Mesenchymal stem cell (in vitro differentiated cells and primary cell): ENCODE measurements around the gene DSCAML1.

Experiments
- DNase-seq: peaks from one replicate; pipeline ENCODE4 v3.0.0-alpha.2; 2013
- H2AFZ ChIP-seq: one replicate; pipeline ENCODE4 v1.6.1; 2013; ENCODE audit warnings: low read depth, mild to moderate bottlenecking, control low read depth, inconsistent platforms, low read length, moderate library complexity
- H2AK5ac ChIP-seq: 2 replicates; pipeline ENCODE4 v1.6.1; 2013; ENCODE audit warnings: low read length, moderate library complexity, mild to moderate bottlenecking, inconsistent platforms; ENCODE audit not compliant: severe bottlenecking
- H2BK120ac ChIP-seq: one replicate; pipeline ENCODE4 v1.6.1; 2013; ENCODE audit warnings: low read depth, mild to moderate bottlenecking, inconsistent platforms, low read length, moderate library complexity
- H2BK12ac ChIP-seq, 2 experiments: one replicate each; pipeline ENCODE4 v1.6.1; 2013; ENCODE audit warnings: inconsistent platforms in 2 of 2, low read length in 2 of 2, mild to moderate bottlenecking in 2 of 2, moderate library complexity in 2 of 2, control low read depth in 1 of 2
- H2BK15ac ChIP-seq: one replicate; pipeline ENCODE4 v1.6.1; 2013; ENCODE audit warnings: mild to moderate bottlenecking, low read depth, inconsistent platforms; ENCODE audit not compliant: poor library complexity, severe bottlenecking
- H2BK5ac ChIP-seq: 2 replicates; pipeline ENCODE4 v1.6.1; 2013; ENCODE audit warnings: low read depth, mild to moderate bottlenecking, low read length, control low read depth, inconsistent platforms; ENCODE audit not compliant: poor library complexity, severe bottlenecking
- H3K14ac ChIP-seq, 2 experiments: one replicate each; pipeline ENCODE4 v1.6.1; 2013; ENCODE audit warnings: inconsistent platforms in 2 of 2, low read length in 2 of 2, control low read depth in 1 of 2, mild to moderate bottlenecking in 1 of 2, moderate library complexity in 1 of 2
- H3K18ac ChIP-seq, 2 experiments: one replicate each; pipeline ENCODE4 v1.6.1; 2013; ENCODE audit warnings: inconsistent platforms in 2 of 2, low read length in 2 of 2, control low read depth in 1 of 2, low read depth in 1 of 2, mild to moderate bottlenecking in 1 of 2
- H3K23ac ChIP-seq, 2 experiments: one replicate each; pipeline ENCODE4 v1.6.1; 2013; ENCODE audit warnings: inconsistent platforms in 2 of 2, low read length in 2 of 2, mild to moderate bottlenecking in 2 of 2, moderate library complexity in 2 of 2, control low read depth in 1 of 2
- H3K27ac ChIP-seq: 2 replicates; pipeline ENCODE4 v1.5.1; 2013; ENCODE audit warnings: mild to moderate bottlenecking, moderate library complexity, low read length, control low read depth, inconsistent platforms; ENCODE audit not compliant: poor library complexity, severe bottlenecking
- H3K27me3 ChIP-seq, 2 experiments: 2 replicates each; pipeline versions ENCODE4 v1.6.1 to v1.7.0; 2013; ENCODE audit warnings: low read length in 2 of 2, mild to moderate bottlenecking in 2 of 2, moderate library complexity in 2 of 2, control low read depth in 1 of 2, inconsistent platforms in 1 of 2; ENCODE audit not compliant: control insufficient read depth in 1 of 2, insufficient read depth in 1 of 2
- H3K36me3 ChIP-seq, 2 experiments: 2 replicates each; pipeline versions ENCODE4 v1.6.1 to v1.7.0; 2013; ENCODE audit warnings: low read length in 2 of 2, control low read depth in 1 of 2, inconsistent platforms in 1 of 2, low read depth in 1 of 2, mild to moderate bottlenecking in 1 of 2; ENCODE audit not compliant: insufficient read depth in 2 of 2, control insufficient read depth in 1 of 2
- H3K4ac ChIP-seq, 2 experiments: one replicate each; pipeline ENCODE4 v1.6.1; 2013; ENCODE audit warnings: inconsistent platforms in 2 of 2, low read length in 2 of 2, mild to moderate bottlenecking in 2 of 2, moderate library complexity in 2 of 2, control low read depth in 1 of 2, low read depth in 1 of 2
- H3K4me1 ChIP-seq: 2 replicates; pipeline ENCODE4 v1.6.1; 2013; ENCODE audit warnings: low read depth, low read length, control low read depth; ENCODE audit not compliant: control insufficient read depth, insufficient read depth
- H3K4me2 ChIP-seq: 2 replicates; pipeline ENCODE4 v1.6.1; 2013; ENCODE audit warnings: low read length, mild to moderate bottlenecking, inconsistent platforms; ENCODE audit not compliant: poor library complexity, severe bottlenecking
- H3K4me3 ChIP-seq, 2 experiments: 2 replicates each; pipeline versions ENCODE4 v1.5.1 to v1.7.0; 2013; ENCODE audit warnings: low read length in 2 of 2, mild to moderate bottlenecking in 2 of 2, control low read depth in 1 of 2, low read depth in 1 of 2; ENCODE audit not compliant: insufficient read depth in 1 of 2
- H3K79me1 ChIP-seq: replicated peaks from 2 replicates; pipeline ENCODE4 v1.6.1; 2013; ENCODE audit warnings: mild to moderate bottlenecking, control low read depth, low read length, inconsistent platforms; ENCODE audit not compliant: poor library complexity, severe bottlenecking
- H3K9ac ChIP-seq: 2 replicates; pipeline ENCODE4 v1.7.0; 2013; ENCODE audit warnings: mild to moderate bottlenecking, low read length, moderate library complexity
- H3K9me3 ChIP-seq: 2 replicates; pipeline ENCODE4 v1.7.0; 2013; ENCODE audit warnings: mild to moderate bottlenecking, low read length; ENCODE audit not compliant: control insufficient read depth
- H4K8ac ChIP-seq: one replicate; pipeline ENCODE4 v1.6.1; 2013; ENCODE audit warnings: inconsistent platforms, mild to moderate bottlenecking, low read length, moderate library complexity
- H4K91ac ChIP-seq: one replicate; pipeline ENCODE4 v1.6.1; 2013; ENCODE audit warnings: mild to moderate bottlenecking, low read length, inconsistent platforms
- WGBS: methylation state at CpG from one replicate; pipeline ENCODE4 v1.1.7; 2013; ENCODE audit warnings: mixed read lengths; 5-methylcytosine and 5-hydroxymethylcytosine counted together

DSCAML1 gene

DNA sequence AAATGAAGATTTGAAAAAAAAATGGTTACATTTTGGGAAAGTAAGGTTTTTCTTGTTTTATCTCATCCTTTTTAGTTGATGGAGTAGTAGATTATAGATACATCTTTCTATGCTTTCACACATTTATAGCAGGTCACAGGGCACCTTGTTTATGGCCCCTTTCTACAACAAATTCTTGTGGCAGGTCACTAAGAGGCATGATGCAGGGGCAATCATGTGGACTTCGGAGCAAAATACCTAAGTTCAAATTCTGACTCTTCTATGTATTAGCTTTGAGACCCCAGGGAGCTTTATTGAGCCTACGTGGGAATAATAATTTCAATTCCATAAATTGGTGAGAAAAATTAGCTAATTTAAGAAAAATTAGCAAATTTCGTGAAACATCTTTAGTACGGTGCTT, 177.4 kb downstream of the DSCAML1 start:
- no peaks in the 10 kb centered on the region for H3K36me3 ChIP-seq
- WGBS, result 90% methylated on average over 4 of the region's 4 CpGs

DNA sequence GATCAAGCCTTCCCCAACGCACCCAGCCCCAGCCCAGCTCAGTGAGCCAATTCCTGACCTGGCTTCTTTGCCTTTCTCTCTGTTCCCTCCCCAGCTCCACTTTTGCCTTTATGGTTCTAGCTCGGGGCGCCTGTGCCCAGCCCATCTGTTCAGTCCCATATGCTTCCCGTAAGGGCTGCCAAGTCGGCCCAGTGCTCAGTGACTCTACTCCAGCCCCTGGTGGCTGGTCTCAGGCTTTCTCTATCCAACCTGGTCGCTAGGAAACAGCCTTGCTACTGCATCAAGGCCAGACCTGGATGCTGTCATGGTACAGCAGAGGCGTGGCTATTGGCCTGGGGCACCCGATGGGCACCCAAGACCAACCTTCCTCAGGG, 178.0 kb downstream of the DSCAML1 start:
- Histone ChIP-seq H2BK120ac (no peak overlapping the region), H3K14ac (no peak overlapping the region), H2AFZ (no peak overlapping the region), H3K27ac (no peak overlapping the region), H3K9me3 (peaks cover 2% of the 10 kb centered on the region), H4K8ac (no peak overlapping the region), H2BK5ac (no peak overlapping the region), H3K4me2 (no peak overlapping the region), H3K23ac (no peak overlapping the region), H3K4me3 (no peak overlapping the region), H3K36me3 (no peaks in the 10 kb centered on the region), H2BK12ac (no peak overlapping the region), H3K18ac (no peak overlapping the region), H3K79me1 (no peaks in the 10 kb centered on the region), H3K27me3 (peaks cover 19 to 65% of the 10 kb centered on the region in 2 experiments), H2AK5ac (no peak overlapping the region), H4K91ac (no peak overlapping the region), H2BK15ac (no peak overlapping the region), H3K4ac (no peak overlapping the region), H3K4me1 (peaks cover 3% of the 10 kb centered on the region), H3K9ac (no peak overlapping the region)
- DNase-seq, result no peak
- WGBS, result 58% methylated on average over 8 of the region's 8 CpGs

More for the DNA sequence above, 177.4 kb downstream of the DSCAML1 start:
- H4K91ac ChIP-seq, result no peak overlapping the region
- no peak overlapping the region for H4K8ac ChIP-seq
- no peak overlapping the region for H2BK15ac ChIP-seq
- no peak overlapping the region for H3K18ac ChIP-seq
- no peak overlapping the region for H2BK12ac ChIP-seq
- H2BK120ac ChIP-seq, result no peak overlapping the region
- H3K9me3 ChIP-seq, result peaks cover 2% of the 10 kb centered on the region
- H3K9ac ChIP-seq, result no peak overlapping the region
- H2AK5ac ChIP-seq, result no peak overlapping the region
- no peak overlapping the region for H3K27ac ChIP-seq
- no peak overlapping the region for H2BK5ac ChIP-seq
- H2AFZ ChIP-seq, result no peak overlapping the region
- no peak for DNase-seq
- H3K4me3 ChIP-seq, result no peak overlapping the region
- H3K14ac ChIP-seq, result no peak overlapping the region
- H3K4me1 ChIP-seq, result peaks cover 3% of the 10 kb centered on the region
- H3K4me2 ChIP-seq, result no peak overlapping the region
- H3K4ac ChIP-seq, result no peak overlapping the region
- H3K23ac ChIP-seq, result no peak overlapping the region
- no peaks in the 10 kb centered on the region for H3K79me1 ChIP-seq
- peaks cover 22 to 58% of the 10 kb centered on the region in 2 experiments for H3K27me3 ChIP-seq

DNA sequence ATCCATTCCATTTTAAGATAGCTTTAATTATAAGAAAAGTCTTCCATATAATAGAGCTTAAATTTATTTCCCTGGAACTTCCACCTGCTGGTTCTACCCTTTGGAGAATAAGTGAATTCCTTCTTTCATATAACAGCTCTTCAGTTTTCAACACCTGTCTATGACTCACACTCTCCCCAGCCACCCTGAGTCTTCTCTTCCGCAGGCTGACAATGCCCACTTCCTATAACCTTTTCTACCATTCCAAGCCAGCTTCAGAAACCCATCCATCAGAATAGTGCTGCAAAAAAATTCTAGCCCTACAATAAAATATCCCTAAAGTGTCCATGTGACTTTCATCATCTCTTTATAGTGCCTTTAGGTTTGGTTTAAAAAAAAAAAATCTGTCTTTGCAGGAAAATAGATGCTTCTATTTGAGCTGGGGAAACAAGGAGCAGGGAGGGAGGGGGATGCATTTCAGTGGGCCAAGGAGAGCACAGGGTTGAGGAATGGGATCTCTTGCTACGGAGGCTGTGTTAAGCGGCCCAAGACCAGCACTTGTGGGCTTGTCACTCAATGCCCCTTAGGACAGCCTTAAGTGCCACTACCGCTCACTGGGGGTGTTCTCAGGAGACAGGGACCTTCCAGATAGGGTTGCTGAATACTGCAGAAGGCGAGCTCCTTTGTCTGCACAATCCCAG, 178.6 kb downstream of the DSCAML1 start:
- Histone ChIP-seq H4K8ac (no peak overlapping the region), H2AK5ac (no peak overlapping the region), H3K18ac (no peak overlapping the region), H3K4me3 (no peak overlapping the region), H2AFZ (no peak overlapping the region), H3K9ac (no peak overlapping the region), H3K27ac (no peak overlapping the region), H2BK120ac (no peak overlapping the region), H3K79me1 (no peaks in the 10 kb centered on the region), H3K9me3 (peaks cover 2% of the 10 kb centered on the region), H3K23ac (no peak overlapping the region), H3K4me2 (no peak overlapping the region), H3K4me1 (peaks cover 6% of the 10 kb centered on the region), H3K14ac (no peak overlapping the region), H2BK5ac (no peak overlapping the region), H2BK12ac (no peak overlapping the region), H3K27me3 (peaks cover 19 to 64% of the 10 kb centered on the region in 2 experiments), H3K4ac (no peak overlapping the region), H4K91ac (no peak overlapping the region), H2BK15ac (no peak overlapping the region), H3K36me3 (no peaks in the 10 kb centered on the region)
- no peak for DNase-seq
- WGBS, result 86% methylated on average over 5 of the region's 5 CpGs

DNA sequence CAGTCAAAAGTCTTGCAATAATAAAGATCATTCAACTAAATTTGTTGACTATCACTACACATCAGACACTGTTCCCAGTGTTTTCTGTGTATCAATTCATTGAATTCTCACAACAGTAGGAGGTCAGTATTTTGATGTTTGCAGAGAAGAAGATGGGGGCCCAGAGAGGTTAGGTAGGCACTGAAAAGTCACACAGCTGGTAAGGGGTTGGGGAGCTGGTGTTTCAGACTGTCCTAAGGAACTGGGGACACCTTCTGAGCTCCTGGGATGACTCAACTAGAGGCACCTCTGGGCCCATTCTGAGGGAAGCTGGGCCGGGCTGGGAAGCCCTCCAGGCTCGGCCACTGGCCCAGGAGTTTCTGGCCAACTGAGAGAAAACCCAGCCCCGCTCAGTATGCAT, 180.0 kb downstream of the DSCAML1 start:
- Histone ChIP-seq H2BK120ac (no peak overlapping the region), H3K4ac (no peak overlapping the region), H3K4me2 (no peak overlapping the region), H2BK12ac (no peak overlapping the region), H2BK5ac (no peak overlapping the region), H3K9me3 (peaks cover 2% of the 10 kb centered on the region), H3K23ac (no peak overlapping the region), H4K91ac (no peak overlapping the region), H3K14ac (no peak overlapping the region), H3K27me3 (peaks cover 19 to 68% of the 10 kb centered on the region in 2 experiments), H2BK15ac (no peak overlapping the region), H3K18ac (no peak overlapping the region), H2AK5ac (no peak overlapping the region), H3K27ac (no peak overlapping the region), H3K9ac (no peak overlapping the region), H3K4me3 (no peak overlapping the region), H3K36me3 (no peaks in the 10 kb centered on the region), H2AFZ (no peak overlapping the region), H3K79me1 (no peaks in the 10 kb centered on the region), H3K4me1 (peaks cover 7% of the 10 kb centered on the region), H4K8ac (no peak overlapping the region)
- WGBS, result 62% methylated on average over 3 of the region's 3 CpGs
- no peak for DNase-seq
